Endothelial cell (in vitro differentiated cells): ENCODE data around the gene MT1G. TPM values are rescaled to one million over a fixed set of nuclear protein-coding genes. Genes with fewer than 3 reads are reported as not detected.

Experiments used
- DNase-seq: peaks from one replicate; pipeline ENCODE4 v3.0.0; 2021; ENCODE audit warnings: low spot score
- H3K27ac Mint-ChIP-seq: one replicate; pipeline ENCODE4 v1.8.0; 2021; ENCODE audit warnings: mixed read lengths, inconsistent platforms; ENCODE audit not compliant: unreplicated experiment
- H3K27me3 Mint-ChIP-seq: one replicate; pipeline ENCODE4 v1.8.0; 2021; ENCODE audit warnings: mild to moderate bottlenecking, moderate library complexity, mixed read lengths, inconsistent platforms; ENCODE audit not compliant: unreplicated experiment
- H3K36me3 Mint-ChIP-seq: one replicate; pipeline ENCODE4 v1.8.0; 2021; ENCODE audit warnings: mild to moderate bottlenecking, low read depth, mixed read lengths, inconsistent platforms; ENCODE audit not compliant: unreplicated experiment
- H3K4me1 Mint-ChIP-seq: one replicate; pipeline ENCODE4 v1.8.0; 2021; ENCODE audit warnings: mild to moderate bottlenecking, mixed read lengths, inconsistent platforms; ENCODE audit not compliant: unreplicated experiment
- H3K4me3 Mint-ChIP-seq: one replicate; pipeline ENCODE4 v1.8.0; 2021; ENCODE audit warnings: mild to moderate bottlenecking, mixed read lengths, inconsistent platforms; ENCODE audit not compliant: unreplicated experiment
- H3K9me3 Mint-ChIP-seq: one replicate; pipeline ENCODE4 v1.8.0; 2021; ENCODE audit warnings: mixed read lengths, inconsistent platforms; ENCODE audit not compliant: unreplicated experiment
- CTCF ChIP-seq: fragments of 200-600 bp; sonication (generic); IDR thresholded peaks from one replicate; pipeline ENCODE4 v1.5.0; 2021; ENCODE audit warnings: antibody characterized with exemption; ENCODE audit not compliant: unreplicated experiment
- total RNA-seq: library from RNA; stranded (reverse); fragmentation: NEBNext Ultra II Directional; extraction: Animal tissue kit (Norgen Biotek cat#: 25700); gene quantifications from one replicate; pipeline ENCODE4 v1.2.1, GENCODE V29; 2021; ENCODE audit not compliant: unreplicated experiment

The MT1G gene
- total RNA-seq, 1 donor from 2014 or later: not detected

- no peak for TF ChIP-seq CTCF
- Mint-ChIP-seq H3K27ac (no peak overlapping the region), H3K4me3 (no peak overlapping the region), H3K4me1 (peaks cover 4% of the 10 kb centered on the region), H3K27me3 (peaks cover 36% of the 10 kb centered on the region), H3K36me3 (no peaks in the 10 kb centered on the region), H3K9me3 (no peaks in the 10 kb centered on the region)
- DNase-seq: no peak
These were observed 27.8 kb downstream of the MT1G start for GRCh38 chr16:56640076-56640475.

GRCh38 chr16:56639045-56639444, 28.8 kb downstream of the MT1G start:
- peaks cover 41% of the 10 kb centered on the region for H3K27me3 Mint-ChIP-seq
- H3K4me1 Mint-ChIP-seq: peaks cover 7% of the 10 kb centered on the region
- H3K4me3 Mint-ChIP-seq: no peak overlapping the region
- H3K36me3 Mint-ChIP-seq: no peaks in the 10 kb centered on the region
- no peak for TF ChIP-seq CTCF
- no peak overlapping the region for H3K27ac Mint-ChIP-seq
- H3K9me3 Mint-ChIP-seq: no peaks in the 10 kb centered on the region
- no peak for DNase-seq

GRCh38 chr16:56637814-56638750, 29.8 kb downstream of the MT1G start, which contains the start of gene MT1A:
TSS of gene MT1A (plus strand) at chr16:56638666. CDS start at chr16:56638739, 73 bp downstream.
- DNase-seq: no peak
- Mint-ChIP-seq H3K27ac (no peak within 1 kb of the TSS), H3K36me3 (no peaks in the 10 kb centered on the region), H3K4me1 (peaks cover 7% of the 10 kb centered on the region), H3K9me3 (no peaks in the 10 kb centered on the region), H3K27me3 (peaks cover 38% of the 10 kb centered on the region), H3K4me3 (peak within 1 kb of the TSS; percentile 11)
- no peak for TF ChIP-seq CTCF

- Mint-ChIP-seq H3K36me3 (no peaks in the 10 kb centered on the region), H3K4me3 (no peak overlapping the region), H3K27me3 (peaks cover 39% of the 10 kb centered on the region), H3K27ac (no peak overlapping the region), H3K9me3 (no peaks in the 10 kb centered on the region), H3K4me1 (peaks cover 10% of the 10 kb centered on the region)
- TF ChIP-seq CTCF: no peak
- no peak for DNase-seq
These were observed 31.1 kb downstream of the MT1G start for GRCh38 chr16:56636616-56637413.
